ENCODE measurements around the gene ANKRD45. TPM values are rescaled to one million over a fixed set of nuclear protein-coding genes. Genes with fewer than 3 reads are reported as not detected.

The ANKRD45 gene
- total RNA-seq, 1 experiment from 2014 or later: 0.73 TPM

DNA sequence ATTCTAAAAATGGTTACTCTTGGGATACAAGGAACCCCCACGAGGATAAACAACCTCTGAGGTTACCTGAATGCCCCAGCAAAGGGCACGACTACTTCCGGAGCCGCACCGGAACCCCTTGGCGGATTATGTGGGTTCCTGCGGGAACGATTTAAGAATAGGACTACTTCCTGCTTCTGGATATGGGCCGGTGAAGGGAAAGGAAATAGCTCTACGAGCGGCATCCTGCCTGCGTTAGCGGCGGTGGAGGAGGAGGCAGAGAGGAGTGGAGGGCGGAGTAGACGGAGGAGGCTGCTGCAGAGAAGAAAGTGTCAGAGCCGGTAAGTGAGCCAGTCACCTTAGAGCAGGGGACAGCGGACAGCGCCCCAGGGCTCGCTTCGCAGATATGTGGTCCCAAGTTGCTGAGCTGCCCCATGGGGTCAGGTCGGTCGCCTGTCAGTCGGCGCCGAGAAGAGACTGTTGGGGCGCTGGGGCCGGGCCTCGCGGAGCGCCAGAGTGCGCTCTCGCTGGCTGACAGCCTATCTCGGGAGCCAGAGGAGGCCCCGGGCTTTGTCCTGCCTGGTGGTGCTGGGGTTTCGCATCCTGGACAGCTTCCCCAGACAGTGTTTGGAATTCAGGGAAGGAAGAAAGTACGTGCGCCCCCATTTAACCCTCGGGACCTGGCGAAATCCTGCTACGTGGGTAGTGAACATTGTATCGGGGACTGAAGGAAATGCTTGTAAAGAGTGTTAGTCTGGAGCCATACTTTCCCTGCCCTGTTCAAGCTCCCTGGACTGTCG is 45.3 kb upstream of the ANKRD45 start, which contains the start of gene KLHL20:
KLHL20 (plus strand) TSS at position 223 of the 779 bp plus-strand sequence. CDS start 1,063 bp downstream, outside the sequence.
- POLR2A ChIA-PET (ENCODE audit: low non-redundant PET): interaction anchor here (0.7 kb wide), 1 partner anchor 149 kb away, joined by 3 read pairs; no protein-coding TSS in a partner anchor

DNA sequence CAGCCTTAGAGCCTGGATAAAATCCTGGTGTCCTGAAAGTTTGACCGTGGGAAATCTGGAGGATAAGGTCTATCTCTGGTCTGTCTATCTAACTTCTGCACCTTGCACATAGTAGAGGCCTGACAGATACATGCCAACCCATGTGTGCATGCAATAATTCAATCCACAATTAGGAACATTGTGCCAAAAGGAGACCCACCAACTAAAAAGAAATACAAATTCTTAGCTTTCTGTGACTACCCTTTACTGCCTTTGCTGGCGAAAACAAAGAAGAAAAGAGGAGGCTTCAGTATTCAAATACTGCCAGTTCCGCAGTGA is 44.7 kb upstream of the ANKRD45 start:
- Histone ChIP-seq H3K27me3 (replicated peaks; ENCODE audit: insufficient read depth, low read depth, low read length, poor library complexity) (peaks cover 10% of the 10 kb centered on the region), H3K36me3 (ENCODE audit: insufficient read depth, low read length, poor library complexity, severe bottlenecking) (no peaks in the 10 kb centered on the region), H3K4me1 (ENCODE audit: insufficient read depth, low read length, poor library complexity, severe bottlenecking) (peaks cover 10% of the 10 kb centered on the region), H3K27ac (ENCODE audit: low read depth, low read length, poor library complexity, severe bottlenecking) (peak overlapping the region; percentile 79), H3K4me3 (ENCODE audit: low read depth, low read length, poor library complexity, severe bottlenecking) (peak overlapping the region; percentile 70), H3K9me3 (ENCODE audit: low read depth, low read length, poor library complexity, severe bottlenecking) (no peaks in the 10 kb centered on the region)
- intact Hi-C loops (cut with micrococcal nuclease; ENCODE audit: unreplicated experiment): loop anchor here (10.0 kb wide), 1 partner anchor 110 kb away; the partner anchor contains the start of genes CENPL and DARS2
- no peak for DNase-seq (ENCODE audit: low spot score)
- no peak for TF ChIP-seq EZH2 (IDR thresholded peaks at IDR 0.05; ENCODE audit: borderline replicate concordance, low read depth, low read length, poor library complexity, severe bottlenecking)
- TF ChIP-seq, protein P1, sequence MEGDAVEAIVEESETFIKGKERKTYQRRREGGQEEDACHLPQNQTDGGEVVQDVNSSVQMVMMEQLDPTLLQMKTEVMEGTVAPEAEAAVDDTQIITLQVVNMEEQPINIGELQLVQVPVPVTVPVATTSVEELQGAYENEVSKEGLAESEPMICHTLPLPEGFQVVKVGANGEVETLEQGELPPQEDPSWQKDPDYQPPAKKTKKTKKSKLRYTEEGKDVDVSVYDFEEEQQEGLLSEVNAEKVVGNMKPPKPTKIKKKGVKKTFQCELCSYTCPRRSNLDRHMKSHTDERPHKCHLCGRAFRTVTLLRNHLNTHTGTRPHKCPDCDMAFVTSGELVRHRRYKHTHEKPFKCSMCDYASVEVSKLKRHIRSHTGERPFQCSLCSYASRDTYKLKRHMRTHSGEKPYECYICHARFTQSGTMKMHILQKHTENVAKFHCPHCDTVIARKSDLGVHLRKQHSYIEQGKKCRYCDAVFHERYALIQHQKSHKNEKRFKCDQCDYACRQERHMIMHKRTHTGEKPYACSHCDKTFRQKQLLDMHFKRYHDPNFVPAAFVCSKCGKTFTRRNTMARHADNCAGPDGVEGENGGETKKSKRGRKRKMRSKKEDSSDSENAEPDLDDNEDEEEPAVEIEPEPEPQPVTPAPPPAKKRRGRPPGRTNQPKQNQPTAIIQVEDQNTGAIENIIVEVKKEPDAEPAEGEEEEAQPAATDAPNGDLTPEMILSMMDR (conservative IDR thresholded peaks at IDR 0.05; ENCODE audit: low read depth, low read length): no peak
- CTCF ChIA-PET: no interaction called here
- BruUV-seq (replicated peaks): no TSS peak
- POLR2A ChIA-PET (ENCODE audit: low non-redundant PET): no interaction called here

More for the DNA sequence above, 45.3 kb upstream of the ANKRD45 start, which contains the start of gene KLHL20:
- Histone ChIP-seq H3K4me1 (ENCODE audit: insufficient read depth, low read length, poor library complexity, severe bottlenecking) (peaks cover 10% of the 10 kb centered on the region), H3K9me3 (ENCODE audit: low read depth, low read length, poor library complexity, severe bottlenecking) (no peaks in the 10 kb centered on the region), H3K36me3 (ENCODE audit: insufficient read depth, low read length, poor library complexity, severe bottlenecking) (no peaks in the 10 kb centered on the region), H3K27ac (ENCODE audit: low read depth, low read length, poor library complexity, severe bottlenecking) (peak within 1 kb of the TSS; percentile 79), H3K4me3 (ENCODE audit: low read depth, low read length, poor library complexity, severe bottlenecking) (peak within 1 kb of the TSS; percentile 70), H3K27me3 (replicated peaks; ENCODE audit: insufficient read depth, low read depth, low read length, poor library complexity) (peaks cover 10% of the 10 kb centered on the region)
- DNase-seq (ENCODE audit: low spot score): peak; percentile 94
- BruUV-seq (replicated peaks): TSS peak; percentile 72
- intact Hi-C loops (cut with micrococcal nuclease; ENCODE audit: unreplicated experiment): loop anchor here (10.0 kb wide), 1 partner anchor 110 kb away; the partner anchor contains the start of genes CENPL and DARS2
- TF ChIP-seq, protein P1 (conservative IDR thresholded peaks at IDR 0.05; ENCODE audit: low read depth, low read length): no peak
- no peak for TF ChIP-seq EZH2 (IDR thresholded peaks at IDR 0.05; ENCODE audit: borderline replicate concordance, low read depth, low read length, poor library complexity, severe bottlenecking)
- CTCF ChIA-PET: no interaction called here

DNA sequence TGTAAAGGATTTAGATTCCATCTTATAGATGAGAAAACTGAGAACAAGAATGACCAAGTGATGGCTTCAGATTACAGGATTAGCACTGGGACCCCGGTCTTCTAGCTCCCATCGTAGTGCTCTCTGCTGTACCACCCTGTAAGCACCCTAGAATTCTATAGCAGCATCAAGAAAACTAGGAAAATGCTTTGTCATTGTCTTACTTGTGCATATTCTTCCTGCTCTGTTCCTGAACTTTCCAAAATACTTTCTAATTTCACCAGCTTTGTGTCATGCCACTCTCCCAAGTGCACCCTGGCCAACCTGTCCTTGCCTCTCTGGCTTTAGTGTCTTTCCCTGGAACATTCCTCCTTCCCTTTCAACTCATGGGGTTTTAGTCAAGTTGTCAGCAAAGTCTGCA is 39.1 kb upstream of the ANKRD45 start:
- ChIA-PET POLR2A (ENCODE audit: low non-redundant PET) (no interaction called here), CTCF (no interaction called here)
- no peak for DNase-seq (ENCODE audit: low spot score)
- BruUV-seq (replicated peaks): no TSS peak
- TF ChIP-seq, protein P1 (conservative IDR thresholded peaks at IDR 0.05; ENCODE audit: low read depth, low read length): no peak
- TF ChIP-seq EZH2 (IDR thresholded peaks at IDR 0.05; ENCODE audit: borderline replicate concordance, low read depth, low read length, poor library complexity, severe bottlenecking): no peak
- H3K4me3 ChIP-seq (ENCODE audit: low read depth, low read length, poor library complexity, severe bottlenecking): no peak overlapping the region
- intact Hi-C loops (cut with micrococcal nuclease; ENCODE audit: unreplicated experiment): no loop called here
- no peaks in the 10 kb centered on the region for H3K4me1 ChIP-seq (ENCODE audit: insufficient read depth, low read length, poor library complexity, severe bottlenecking)
- H3K9me3 ChIP-seq (ENCODE audit: low read depth, low read length, poor library complexity, severe bottlenecking): no peaks in the 10 kb centered on the region
- H3K27me3 ChIP-seq (replicated peaks; ENCODE audit: insufficient read depth, low read depth, low read length, poor library complexity): peaks cover 10% of the 10 kb centered on the region
- H3K36me3 ChIP-seq (ENCODE audit: insufficient read depth, low read length, poor library complexity, severe bottlenecking): no peaks in the 10 kb centered on the region
- H3K27ac ChIP-seq (ENCODE audit: low read depth, low read length, poor library complexity, severe bottlenecking): no peak overlapping the region

Measured in A673 (cell line).